Activated CD8-positive, alpha-beta memory T cell treated with anti-CD3 and anti-CD28 coated beads for 4 hours (primary cell): ENCODE measurements around the gene TMC1.
"Not testable (repeated sequence)": the region's sequence is repeated elsewhere in the genome, so short reads cannot be mapped to it uniquely, and the experiment has no call there.

Source experiments
- DNase-seq, 2 donors: peaks; one replicate each; pipeline ENCODE4 v3.0.0-alpha.2; 2020; ENCODE audit warnings: low read depth in 2 of 2

Gene TMC1

GRCh38 chr9:72763022-72763421 lies 241.6 kb downstream of the TMC1 start:
- no peak for DNase-seq

- DNase-seq, result no peak
Measured at GRCh38 chr9:72769546-72769945, 248.1 kb downstream of the TMC1 start.

GRCh38 chr9:72772661-72773060 lies 251.3 kb downstream of the TMC1 start:
- no peak for DNase-seq

DNA sequence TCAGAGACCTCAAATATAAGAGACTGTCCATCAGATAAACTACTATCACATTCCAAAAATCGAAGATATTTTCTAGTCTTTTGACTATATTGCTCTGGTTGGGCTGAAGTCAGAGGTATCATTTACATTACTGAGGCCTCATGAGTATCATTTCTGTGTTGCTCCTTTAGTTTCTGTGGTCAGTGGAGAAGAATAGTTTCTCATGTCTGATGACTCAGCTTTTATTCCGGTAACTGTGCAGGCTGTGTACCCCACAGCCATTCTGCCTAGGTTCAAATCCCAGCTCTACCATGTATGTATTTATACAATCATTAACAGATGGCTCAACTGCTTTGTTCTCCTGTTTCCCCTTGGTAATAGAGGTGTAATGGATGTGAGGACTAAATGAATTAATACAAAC lies 252.2 kb downstream of the TMC1 start:
- no peak for DNase-seq

- no peak for DNase-seq
Measured at GRCh38 chr9:72775570-72775969, 254.2 kb downstream of the TMC1 start.

- no peak for DNase-seq
Measured at GRCh38 chr9:72779614-72780013, 258.2 kb downstream of the TMC1 start.

DNA sequence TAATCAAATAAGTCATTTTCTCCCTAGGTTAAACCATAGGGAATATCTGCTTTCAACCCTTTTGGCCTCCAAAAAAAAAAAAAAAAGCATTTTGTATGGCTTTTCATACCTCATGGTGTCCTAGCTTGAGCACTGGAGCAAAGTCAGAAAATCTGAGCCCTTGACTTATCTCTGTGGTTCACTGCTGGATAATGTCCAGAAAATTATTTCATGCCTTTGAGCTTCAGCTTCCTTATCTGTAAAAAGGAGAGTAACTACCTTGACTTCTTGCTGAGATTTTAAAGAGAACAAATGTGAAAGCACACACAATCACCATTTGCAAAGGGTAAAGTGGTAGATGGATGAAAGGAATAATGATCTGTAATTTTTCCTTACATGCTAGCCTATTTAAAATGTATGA lies 265.5 kb downstream of the TMC1 start:
- no peak for DNase-seq

DNA sequence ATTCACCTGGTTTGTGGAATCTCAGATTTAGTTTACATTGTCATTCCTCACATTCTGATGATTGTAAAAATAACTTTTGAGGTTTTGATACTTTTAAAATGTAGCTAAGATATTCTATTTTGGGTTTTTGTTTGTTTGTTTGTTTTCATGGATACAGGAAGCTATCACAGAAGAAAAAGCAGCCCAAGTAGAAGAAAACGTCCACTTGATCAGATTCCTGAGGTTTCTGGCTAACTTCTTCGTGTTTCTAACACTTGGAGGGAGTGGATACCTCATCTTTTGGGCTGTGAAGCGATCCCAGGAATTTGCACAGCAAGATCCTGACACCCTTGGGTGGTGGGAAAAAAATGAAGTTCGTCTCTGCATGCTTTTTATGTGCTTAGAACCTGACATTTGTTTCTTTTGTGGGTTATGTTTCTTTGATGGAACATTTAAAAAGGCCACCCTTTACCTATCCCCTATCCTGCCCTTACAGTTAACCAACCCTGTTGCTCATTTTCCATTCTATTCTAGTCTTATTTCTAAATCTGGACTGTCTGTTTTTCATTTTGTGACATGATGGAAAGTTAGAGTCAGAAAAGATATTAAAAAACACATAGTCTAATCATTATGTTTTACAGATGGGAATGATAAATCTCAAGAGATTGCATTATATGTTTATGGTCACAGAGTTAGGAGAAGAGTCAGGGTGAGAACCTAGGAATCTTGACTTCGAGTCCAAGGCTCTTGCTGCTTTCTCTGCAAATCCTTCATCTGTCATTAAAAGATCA lies 267.7 kb downstream of the TMC1 start:
- no peak for DNase-seq

- no peak for DNase-seq
Measured at GRCh38 chr9:72789885-72790284, 268.5 kb downstream of the TMC1 start.

GRCh38 chr9:72790989-72791388 lies 269.6 kb downstream of the TMC1 start:
- DNase-seq, result no peak

GRCh38 chr9:72791436-72791835 lies 270.0 kb downstream of the TMC1 start:
- no peak for DNase-seq

- no peak for DNase-seq
Measured at GRCh38 chr9:72794946-72795345, 273.5 kb downstream of the TMC1 start.

DNA sequence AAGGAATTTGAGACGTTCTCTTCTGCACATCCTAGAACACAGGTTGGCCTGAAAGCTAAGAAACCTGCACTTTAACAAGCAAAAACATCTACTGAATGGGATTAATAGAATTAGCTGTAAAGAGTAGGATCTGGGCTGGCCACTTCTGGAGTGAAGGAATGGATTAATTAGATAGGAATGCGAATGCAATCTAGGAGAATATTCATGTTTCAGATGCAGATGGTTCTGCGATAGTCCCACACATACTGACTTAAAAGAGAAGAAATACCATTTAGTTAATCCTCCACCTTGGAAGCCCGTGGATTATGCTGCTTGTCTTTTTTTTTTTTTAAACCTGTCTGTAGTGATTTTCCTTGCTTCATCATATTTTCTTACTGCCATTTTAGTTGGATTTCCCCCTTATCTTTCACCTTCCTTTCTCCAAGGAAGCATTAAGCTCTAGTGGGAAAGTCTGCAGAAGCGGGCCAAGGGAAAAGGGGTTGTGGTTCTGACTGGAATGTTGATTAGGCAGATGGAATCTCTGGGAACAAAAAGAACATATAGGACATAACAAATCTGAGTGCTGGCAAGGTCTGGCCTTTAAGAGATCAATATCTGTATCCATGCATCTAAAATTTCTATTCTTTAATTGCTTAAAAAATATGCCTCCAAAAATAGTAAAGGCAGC lies 279.1 kb downstream of the TMC1 start:
- no peak for DNase-seq

DNA sequence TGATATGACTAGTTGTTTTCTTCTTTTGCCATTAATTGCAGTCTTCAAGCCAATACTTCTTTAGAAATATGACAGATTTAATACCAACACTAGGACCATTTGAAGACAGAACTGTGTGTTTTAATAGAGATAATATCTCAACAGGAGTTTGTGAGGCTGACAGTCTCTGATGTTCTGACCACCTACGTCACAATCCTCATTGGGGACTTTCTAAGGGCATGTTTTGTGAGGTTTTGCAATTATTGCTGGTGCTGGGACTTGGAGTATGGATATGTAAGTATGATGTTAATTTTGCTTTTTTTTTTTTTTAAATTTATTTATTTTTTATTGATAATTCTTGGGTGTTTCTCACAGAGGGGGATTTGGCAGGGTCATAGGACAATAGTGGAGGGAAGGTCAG lies 283.8 kb downstream of the TMC1 start:
- no peak for DNase-seq

DNA sequence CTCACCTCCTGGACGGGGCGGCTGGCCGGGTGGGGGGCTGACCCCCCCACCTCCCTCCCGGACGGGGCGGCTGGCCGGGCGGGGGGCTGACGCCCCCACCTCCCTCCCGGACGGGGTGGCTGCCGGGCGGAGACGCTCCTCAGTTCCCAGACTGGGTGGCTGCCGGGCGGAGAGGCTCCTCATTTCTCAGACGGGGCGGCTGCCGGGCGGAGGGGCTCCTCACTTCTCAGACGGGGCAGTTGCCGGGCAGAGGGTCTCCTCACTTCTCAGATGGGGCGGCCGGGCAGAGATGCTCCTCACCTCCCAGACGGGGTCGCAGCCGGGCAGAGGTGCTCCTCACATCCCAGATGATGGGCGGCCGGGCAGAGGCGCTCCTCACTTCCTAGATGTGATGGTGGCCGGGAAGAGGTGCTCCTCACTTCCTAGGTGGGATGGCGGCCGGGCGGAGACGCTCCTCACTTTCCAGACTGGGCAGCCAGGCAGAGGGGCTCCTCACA lies 285.0 kb downstream of the TMC1 start:
- DNase-seq, result not testable (repeated sequence)

DNA sequence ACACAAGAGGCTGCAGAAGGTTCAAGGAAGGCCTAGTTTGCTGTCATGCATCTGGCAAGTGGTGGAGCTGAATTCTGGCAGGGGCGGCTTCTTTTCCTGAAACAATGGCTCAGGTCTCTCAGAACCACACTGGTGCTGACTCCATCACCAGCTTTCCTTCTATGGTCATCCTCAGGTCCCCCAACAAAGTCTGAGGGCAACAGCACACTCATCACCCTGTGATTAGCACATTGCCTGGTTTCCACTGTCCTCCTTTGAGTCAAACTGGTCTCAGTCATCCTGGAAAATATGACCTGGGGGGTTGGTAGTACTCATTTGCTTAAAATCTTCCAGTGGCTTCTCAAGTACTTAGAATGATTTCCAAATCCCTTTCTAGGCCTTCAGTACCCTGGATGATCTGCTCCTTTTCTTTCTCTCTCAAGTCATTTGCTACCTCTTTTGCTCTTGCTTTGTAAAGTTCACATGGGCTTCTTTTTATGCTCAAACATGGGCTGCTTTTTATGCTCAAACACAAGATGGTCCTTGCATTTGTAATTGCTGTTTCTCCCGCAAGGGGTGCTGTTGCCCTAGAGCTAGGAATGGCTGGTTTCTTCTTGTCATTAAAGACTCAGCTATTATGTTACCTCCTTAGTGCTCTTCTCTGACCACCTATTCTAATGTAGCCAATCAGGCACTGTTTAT lies 286.5 kb downstream of the TMC1 start:
- no peak for DNase-seq

GRCh38 chr9:72808446-72808768 lies 287.0 kb downstream of the TMC1 start:
- no peak for DNase-seq

- DNase-seq, result no peak
Measured at GRCh38 chr9:72809586-72809985, 288.2 kb downstream of the TMC1 start.

GRCh38 chr9:72812559-72813111 lies 291.2 kb downstream of the TMC1 start:
- no peak for DNase-seq

DNA sequence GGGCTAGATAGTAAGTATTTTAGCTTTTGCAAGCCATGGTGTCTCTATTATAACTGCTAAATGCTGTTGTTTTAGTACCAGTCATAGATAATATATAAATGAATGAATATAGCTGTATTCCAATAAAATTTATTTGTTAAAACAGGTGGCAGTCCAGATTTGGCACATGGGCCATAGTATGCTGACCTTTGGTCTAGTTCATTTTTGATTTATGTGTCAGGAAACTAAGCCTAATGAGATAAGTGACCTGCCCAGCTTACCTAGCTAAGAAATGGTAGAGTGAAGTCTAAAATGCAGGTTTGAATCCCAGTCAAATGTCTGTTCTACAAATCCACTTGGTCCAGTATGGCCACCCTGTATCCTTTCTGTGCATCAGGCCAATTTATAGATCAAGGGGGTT lies 292.1 kb downstream of the TMC1 start:
- DNase-seq, result no peak

DNA sequence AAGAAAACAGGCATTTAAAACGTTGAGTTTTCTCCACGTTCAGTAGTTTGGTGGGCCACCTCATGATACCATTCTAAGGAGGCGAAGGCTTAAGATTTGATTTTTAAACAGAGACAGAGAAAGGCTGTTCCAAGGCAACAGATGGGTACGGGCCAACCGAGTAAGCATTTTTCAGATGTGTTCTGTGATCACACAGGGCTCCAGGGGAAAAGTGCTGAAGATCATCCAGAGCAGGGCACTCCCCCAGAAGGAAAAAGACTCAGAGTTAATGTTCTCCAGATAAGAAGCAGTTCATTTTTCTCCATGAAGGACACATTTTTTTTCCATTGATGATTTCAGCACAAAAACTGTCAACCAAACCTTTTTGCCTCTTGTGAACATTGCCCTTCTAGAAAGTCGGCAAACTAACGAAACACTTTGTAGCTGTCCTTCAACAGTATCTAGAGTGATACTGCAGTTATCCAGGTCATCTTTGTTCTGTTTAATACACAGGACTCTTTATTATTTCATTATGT lies 292.7 kb downstream of the TMC1 start:
- no peak for DNase-seq

- DNase-seq, result no peak
Measured at GRCh38 chr9:72816666-72817065, 295.3 kb downstream of the TMC1 start.
